ENCODE measurements around the gene NELL2. TPM values are rescaled to one million over a fixed set of nuclear protein-coding genes. Genes with fewer than 3 reads are reported as not detected.

Gene NELL2
- total and polyA plus RNA-seq, 11 donors: 0.04 to 1.8 (median 0.77) TPM; not detected in 3

GRCh38 chr12:44570036-44570583, 306.0 kb downstream of the NELL2 start:
- ATAC-seq (no peak), DNase-seq (no peak)
- WGBS, 4 donors: 78 to 81% (median 79%) methylated on average over 6 of the region's 6 CpGs
- Histone ChIP-seq H3K9me3 (no peaks in the 10 kb centered on the region), H3K27ac (no peak overlapping the region), H3K4me1 (no peaks in the 10 kb centered on the region), H3K27me3 (no peaks in the 10 kb centered on the region), H3K36me3 (no peaks in the 10 kb centered on the region), H3K4me3 (no peak overlapping the region)
- intact Hi-C loops (cut with DNase I): no loop called here
- TF ChIP-seq CTCF (IDR thresholded peaks at IDR 0.05) (no peak), POLR2A (IDR thresholded peaks at IDR 0.05) (no peak)

- 74 to 83% (median 81%) methylated on average over 5 of the region's 5 CpGs for WGBS, 4 donors
- no peak for ATAC-seq
- Histone ChIP-seq H3K36me3 (no peaks in the 10 kb centered on the region), H3K27me3 (no peaks in the 10 kb centered on the region), H3K9me3 (peaks cover 0 to 5% (median 0%) of the 10 kb centered on the region in 12 donors), H3K27ac (no peak overlapping the region), H3K4me3 (no peak overlapping the region), H3K4me1 (no peaks in the 10 kb centered on the region)
- TF ChIP-seq POLR2A (IDR thresholded peaks at IDR 0.05): no peak
- TF ChIP-seq CTCF (IDR thresholded peaks at IDR 0.05): no peak
- intact Hi-C loops (cut with DNase I): no loop called here
- DNase-seq: no peak
Observed at GRCh38 chr12:44565163-44565562, 311.0 kb downstream of the NELL2 start.

GRCh38 chr12:44563486-44563885, 312.6 kb downstream of the NELL2 start:
- no peak overlapping the region for H3K27ac ChIP-seq
- H3K27me3 ChIP-seq: no peaks in the 10 kb centered on the region
- ATAC-seq (no peak), DNase-seq (no peak)
- H3K4me3 ChIP-seq: no peak overlapping the region
- TF ChIP-seq POLR2A (IDR thresholded peaks at IDR 0.05) (no peak), CTCF (IDR thresholded peaks at IDR 0.05) (no peak)
- no peaks in the 10 kb centered on the region for H3K4me1 ChIP-seq
- intact Hi-C loops (cut with DNase I): no loop called here
- H3K9me3 ChIP-seq: peaks cover 0 to 5% (median 0%) of the 10 kb centered on the region in 12 donors
- H3K36me3 ChIP-seq: no peaks in the 10 kb centered on the region
- WGBS, 4 donors: 87 to 89% (median 88%) methylated on average over 4 of the region's 4 CpGs

GRCh38 chr12:44558340-44559100, 317.6 kb downstream of the NELL2 start:
- no peaks in the 10 kb centered on the region for H3K4me1 ChIP-seq
- TF ChIP-seq CTCF (IDR thresholded peaks at IDR 0.05): no peak
- TF ChIP-seq POLR2A (IDR thresholded peaks at IDR 0.05): no peak
- H3K9me3 ChIP-seq: peaks cover 0 to 5% (median 0%) of the 10 kb centered on the region in 12 donors
- WGBS, 4 donors: 86 to 91% (median 88%) methylated on average over 14 of the region's 14 CpGs
- H3K36me3 ChIP-seq: no peaks in the 10 kb centered on the region
- intact Hi-C loops (cut with DNase I): no loop called here
- H3K27ac ChIP-seq: no peak overlapping the region
- H3K27me3 ChIP-seq: no peaks in the 10 kb centered on the region
- no peak overlapping the region for H3K4me3 ChIP-seq
- DNase-seq (no peak), ATAC-seq (no peak)
